HEK293 (cell line): ENCODE results near the gene NOS1AP.
"Not testable (repeated sequence)": the region's sequence is repeated elsewhere in the genome, so short reads cannot be mapped to it uniquely, and the experiment has no call there.

ENCODE experiments used
- CTCF ChIA-PET: fragments of 350-600 bp; formaldehyde crosslinking; extraction: SDS; loops from one replicate; lab custom pipeline; 2021; ENCODE audit warnings: antibody characterized with exemption; lab: Yijun Ruan, JAX
- POLR2A ChIA-PET: fragments of 300-600 bp; formaldehyde crosslinking; extraction: SDS; loops from one replicate; lab custom pipeline; 2020; ENCODE audit warnings: antibody characterized with exemption, inconsistent platforms; lab: Yijun Ruan, JAX
- H3K27ac ChIP-seq: fragments of 200-500 bp; sonication (Bioruptor generic); 2 replicates; pipeline ENCODE4 v1.5.1; 2014; ENCODE audit warnings: low read depth, low read length, control low read depth, inconsistent platforms; ENCODE audit errors: extremely low read depth
- H3K36me3 ChIP-seq, 2 experiments: fragments of 200-500 bp in 1 of 2; sonication (Bioruptor generic) in 1 of 2; 1 replicate in 1 of 2; 2 replicates in 1 of 2; pipeline ENCODE4 v1.5.1; 2014 to 2017; ENCODE audit warnings: inconsistent platforms in 2 of 2, low read length in 2 of 2; ENCODE audit not compliant: control insufficient read depth in 2 of 2, insufficient read depth in 1 of 2
- H3K4me1 ChIP-seq: fragments of 200-500 bp; sonication (Bioruptor generic); 2 replicates; pipeline ENCODE4 v1.5.1; 2014; ENCODE audit warnings: mild to moderate bottlenecking, low read length, inconsistent platforms; ENCODE audit not compliant: control insufficient read depth, insufficient read depth
- H3K4me3 ChIP-seq: 2 replicates; pipeline ENCODE4 v1.5.1; 2011; ENCODE audit warnings: low read depth, mild to moderate bottlenecking, control low read depth, low read length, moderate library complexity
- H3K9me3 ChIP-seq: fragments of 200-500 bp; sonication (Bioruptor generic); 2 replicates; pipeline ENCODE4 v1.5.1; 2014; ENCODE audit warnings: low read depth, low read length, inconsistent platforms; ENCODE audit not compliant: control insufficient read depth, insufficient read depth
- SCRT1 ChIP-seq: fragments of 450-650 bp; formaldehyde crosslinking; IDR thresholded peaks from 2 replicates; pipeline ENCODE4 v1.5.1; 2016; ENCODE audit warnings: missing biosample characterization, missing genetic modification characterization, borderline replicate concordance
- SCRT2 ChIP-seq: fragments of 450-650 bp; formaldehyde crosslinking; IDR thresholded peaks from 2 replicates; pipeline ENCODE4 v1.5.1; 2016; ENCODE audit warnings: missing biosample characterization, missing genetic modification characterization

NOS1AP gene

GRCh38 chr1:162418584-162418983 is 349.1 kb downstream of the NOS1AP start:
- H3K4me1 ChIP-seq, H3K9me3 ChIP-seq, H3K4me3 ChIP-seq, H3K27ac ChIP-seq, H3K36me3 ChIP-seq, POLR2A ChIA-PET: not testable (repeated sequence)
- 0 out of 2 replicates have a peak, but pooled peaks have one; percentile 47 for TF ChIP-seq SCRT2
- CTCF ChIA-PET, result interaction anchor here (0.9 kb wide), 1 partner anchor 362 kb away, joined by 3 read pairs; no protein-coding TSS in a partner anchor

- H3K36me3 ChIP-seq, H3K4me1 ChIP-seq, H3K9me3 ChIP-seq, H3K27ac ChIP-seq, H3K4me3 ChIP-seq, POLR2A ChIA-PET: not testable (repeated sequence)
- CTCF ChIA-PET, result interaction anchor here (0.7 kb wide), 1 partner anchor 446 kb away, joined by 3 read pairs; no protein-coding TSS in a partner anchor
- TF ChIP-seq SCRT2, result peak; percentile 75
- TF ChIP-seq SCRT1 (tag by site-specific recombination), result 0 out of 2 replicates have a peak, but pooled peaks have one; percentile 26
These were observed 350.0 kb downstream of the NOS1AP start for GRCh38 chr1:162419450-162419931.
